Measurements from ENCODE around the gene LRRC37B. TPM values are rescaled to one million over a fixed set of nuclear protein-coding genes. Genes with fewer than 3 reads are reported as not detected.

LRRC37B gene
- total RNA-seq, 1 experiment from 2014 or later = 20.6 TPM

DNA sequence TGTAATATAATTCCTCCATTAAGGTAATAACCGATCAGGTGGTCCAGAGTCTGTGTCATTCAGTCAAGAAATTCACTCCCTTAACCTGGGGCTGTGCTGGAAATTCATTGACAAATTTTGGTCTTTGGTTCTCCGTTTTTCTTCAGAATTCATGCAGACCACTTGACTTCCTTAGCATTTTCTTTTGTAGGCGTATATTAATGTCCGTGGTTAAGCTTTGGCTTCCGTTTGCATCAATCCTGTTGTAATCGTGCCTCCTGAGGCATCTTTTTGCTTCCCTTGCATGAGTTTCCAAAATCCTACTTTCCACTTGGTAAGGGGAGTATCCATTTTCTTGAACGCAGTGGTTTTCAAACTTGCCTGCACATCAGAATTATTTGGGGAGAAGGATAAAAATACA, 9.0 kb downstream of the LRRC37B start (continued):
- TF ChIP-seq CBFB (CRISPR knock-in tag; IDR thresholded peaks at IDR 0.05; ENCODE audit: low read depth) (no peak), MXD4 (CRISPR knock-in tag; IDR thresholded peaks at IDR 0.05; ENCODE audit: borderline replicate concordance) (no peak), ZNF121 (CRISPR knock-in tag; IDR thresholded peaks at IDR 0.05) (no peak)
- TF ChIP-seq, protein P1, sequence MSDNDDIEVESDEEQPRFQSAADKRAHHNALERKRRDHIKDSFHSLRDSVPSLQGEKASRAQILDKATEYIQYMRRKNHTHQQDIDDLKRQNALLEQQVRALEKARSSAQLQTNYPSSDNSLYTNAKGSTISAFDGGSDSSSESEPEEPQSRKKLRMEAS (CRISPR knock-in tag; IDR thresholded peaks at IDR 0.05) = no peak

- Mint-ChIP-seq H3K27me3 (ENCODE audit: low read depth) (no peaks in the 10 kb centered on the region), H3K4me1 (peaks cover 7% of the 10 kb centered on the region), H3K9me3 (no peaks in the 10 kb centered on the region), H3K4me3 (no peak overlapping the region), H3K36me3 (peaks cover 27% of the 10 kb centered on the region), H3K27ac (no peak overlapping the region)
- DNase-seq (ENCODE audit: low spot score) (no peak), ATAC-seq (no peak)
- TF ChIP-seq GABPB1 (CRISPR knock-in tag; IDR thresholded peaks at IDR 0.05) = no peak
- ChIA-PET POLR2A (no interaction called here), CTCF (interaction anchor here (1.2 to 1.8 kb wide), 2 partner anchors 12 to 119 kb away, joined by 4 to 11 read pairs; partner anchors contain the start of gene LRRC37B)
Observed at GRCh38 chr17:32019228-32019627, 12.0 kb downstream of the LRRC37B start.

DNA sequence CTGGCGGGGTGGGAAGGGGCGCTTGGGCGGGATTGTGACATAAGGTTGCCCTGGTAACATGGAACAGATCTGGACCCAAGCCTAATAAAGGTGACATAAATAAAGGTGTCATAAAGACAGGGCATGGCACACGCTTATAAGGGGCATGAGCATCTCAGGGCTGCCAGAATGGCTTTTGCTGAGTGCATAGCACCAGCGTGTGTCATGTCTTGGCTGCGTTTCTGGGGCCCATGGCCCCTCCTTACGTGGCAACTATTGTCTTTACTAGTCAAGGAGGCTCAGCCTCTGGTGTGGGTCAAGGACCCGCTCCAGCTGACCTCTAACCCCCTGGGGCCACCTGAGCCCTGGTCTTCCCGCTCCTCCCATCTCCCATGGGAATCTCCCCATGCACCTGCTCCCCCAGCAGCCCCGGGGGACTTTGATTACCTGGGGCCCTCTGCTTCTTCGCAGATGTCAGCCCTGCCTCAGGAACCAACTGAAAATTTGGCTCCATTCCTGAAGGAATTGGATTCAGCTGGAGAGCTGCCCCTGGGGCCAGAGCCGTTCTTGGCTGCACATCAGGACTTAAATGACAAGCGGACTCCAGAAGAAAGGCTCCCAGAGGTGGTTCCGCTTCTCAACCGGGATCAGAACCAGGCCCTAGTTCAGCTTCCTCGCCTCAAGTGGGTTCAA, 13.9 kb downstream of the LRRC37B start:
- Mint-ChIP-seq H3K9me3 (no peaks in the 10 kb centered on the region), H3K27me3 (ENCODE audit: low read depth) (no peaks in the 10 kb centered on the region), H3K4me3 (no peak overlapping the region), H3K36me3 (peaks cover 27% of the 10 kb centered on the region), H3K27ac (no peak overlapping the region), H3K4me1 (peaks cover 6% of the 10 kb centered on the region)
- TF ChIP-seq ELF4 (CRISPR knock-in tag; IDR thresholded peaks at IDR 0.05; ENCODE audit: low read depth) (no peak), CTCF (IDR thresholded peaks at IDR 0.05) (no peak), JAZF1 (CRISPR knock-in tag; IDR thresholded peaks at IDR 0.05) (no peak), FOXP1 (CRISPR knock-in tag; IDR thresholded peaks at IDR 0.05; ENCODE audit: borderline replicate concordance) (no peak), PRRX2 (CRISPR knock-in tag; IDR thresholded peaks at IDR 0.05) (no peak), IRF2 (CRISPR knock-in tag; IDR thresholded peaks at IDR 0.05; ENCODE audit: borderline replicate concordance, low read depth) (no peak), FOXK1 (CRISPR knock-in tag; IDR thresholded peaks at IDR 0.05) (no peak), E2F4 (CRISPR knock-in tag; IDR thresholded peaks at IDR 0.05; ENCODE audit: borderline replicate concordance, low read depth) (no peak)
- TF ChIP-seq, protein P2, sequence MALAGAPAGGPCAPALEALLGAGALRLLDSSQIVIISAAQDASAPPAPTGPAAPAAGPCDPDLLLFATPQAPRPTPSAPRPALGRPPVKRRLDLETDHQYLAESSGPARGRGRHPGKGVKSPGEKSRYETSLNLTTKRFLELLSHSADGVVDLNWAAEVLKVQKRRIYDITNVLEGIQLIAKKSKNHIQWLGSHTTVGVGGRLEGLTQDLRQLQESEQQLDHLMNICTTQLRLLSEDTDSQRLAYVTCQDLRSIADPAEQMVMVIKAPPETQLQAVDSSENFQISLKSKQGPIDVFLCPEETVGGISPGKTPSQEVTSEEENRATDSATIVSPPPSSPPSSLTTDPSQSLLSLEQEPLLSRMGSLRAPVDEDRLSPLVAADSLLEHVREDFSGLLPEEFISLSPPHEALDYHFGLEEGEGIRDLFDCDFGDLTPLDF (CRISPR knock-in tag; IDR thresholded peaks at IDR 0.05) = no peak
- TF ChIP-seq, protein P3, sequence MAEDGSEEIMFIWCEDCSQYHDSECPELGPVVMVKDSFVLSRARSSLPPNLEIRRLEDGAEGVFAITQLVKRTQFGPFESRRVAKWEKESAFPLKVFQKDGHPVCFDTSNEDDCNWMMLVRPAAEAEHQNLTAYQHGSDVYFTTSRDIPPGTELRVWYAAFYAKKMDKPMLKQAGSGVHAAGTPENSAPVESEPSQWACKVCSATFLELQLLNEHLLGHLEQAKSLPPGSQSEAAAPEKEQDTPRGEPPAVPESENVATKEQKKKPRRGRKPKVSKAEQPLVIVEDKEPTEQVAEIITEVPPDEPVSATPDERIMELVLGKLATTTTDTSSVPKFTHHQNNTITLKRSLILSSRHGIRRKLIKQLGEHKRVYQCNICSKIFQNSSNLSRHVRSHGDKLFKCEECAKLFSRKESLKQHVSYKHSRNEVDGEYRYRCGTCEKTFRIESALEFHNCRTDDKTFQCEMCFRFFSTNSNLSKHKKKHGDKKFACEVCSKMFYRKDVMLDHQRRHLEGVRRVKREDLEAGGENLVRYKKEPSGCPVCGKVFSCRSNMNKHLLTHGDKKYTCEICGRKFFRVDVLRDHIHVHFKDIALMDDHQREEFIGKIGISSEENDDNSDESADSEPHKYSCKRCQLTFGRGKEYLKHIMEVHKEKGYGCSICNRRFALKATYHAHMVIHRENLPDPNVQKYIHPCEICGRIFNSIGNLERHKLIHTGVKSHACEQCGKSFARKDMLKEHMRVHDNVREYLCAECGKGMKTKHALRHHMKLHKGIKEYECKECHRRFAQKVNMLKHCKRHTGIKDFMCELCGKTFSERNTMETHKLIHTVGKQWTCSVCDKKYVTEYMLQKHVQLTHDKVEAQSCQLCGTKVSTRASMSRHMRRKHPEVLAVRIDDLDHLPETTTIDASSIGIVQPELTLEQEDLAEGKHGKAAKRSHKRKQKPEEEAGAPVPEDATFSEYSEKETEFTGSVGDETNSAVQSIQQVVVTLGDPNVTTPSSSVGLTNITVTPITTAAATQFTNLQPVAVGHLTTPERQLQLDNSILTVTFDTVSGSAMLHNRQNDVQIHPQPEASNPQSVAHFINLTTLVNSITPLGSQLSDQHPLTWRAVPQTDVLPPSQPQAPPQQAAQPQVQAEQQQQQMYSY (CRISPR knock-in tag; IDR thresholded peaks at IDR 0.05) = no peak
- TF ChIP-seq, protein P4, sequence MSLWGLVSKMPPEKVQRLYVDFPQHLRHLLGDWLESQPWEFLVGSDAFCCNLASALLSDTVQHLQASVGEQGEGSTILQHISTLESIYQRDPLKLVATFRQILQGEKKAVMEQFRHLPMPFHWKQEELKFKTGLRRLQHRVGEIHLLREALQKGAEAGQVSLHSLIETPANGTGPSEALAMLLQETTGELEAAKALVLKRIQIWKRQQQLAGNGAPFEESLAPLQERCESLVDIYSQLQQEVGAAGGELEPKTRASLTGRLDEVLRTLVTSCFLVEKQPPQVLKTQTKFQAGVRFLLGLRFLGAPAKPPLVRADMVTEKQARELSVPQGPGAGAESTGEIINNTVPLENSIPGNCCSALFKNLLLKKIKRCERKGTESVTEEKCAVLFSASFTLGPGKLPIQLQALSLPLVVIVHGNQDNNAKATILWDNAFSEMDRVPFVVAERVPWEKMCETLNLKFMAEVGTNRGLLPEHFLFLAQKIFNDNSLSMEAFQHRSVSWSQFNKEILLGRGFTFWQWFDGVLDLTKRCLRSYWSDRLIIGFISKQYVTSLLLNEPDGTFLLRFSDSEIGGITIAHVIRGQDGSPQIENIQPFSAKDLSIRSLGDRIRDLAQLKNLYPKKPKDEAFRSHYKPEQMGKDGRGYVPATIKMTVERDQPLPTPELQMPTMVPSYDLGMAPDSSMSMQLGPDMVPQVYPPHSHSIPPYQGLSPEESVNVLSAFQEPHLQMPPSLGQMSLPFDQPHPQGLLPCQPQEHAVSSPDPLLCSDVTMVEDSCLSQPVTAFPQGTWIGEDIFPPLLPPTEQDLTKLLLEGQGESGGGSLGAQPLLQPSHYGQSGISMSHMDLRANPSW (CRISPR knock-in tag; conservative IDR thresholded peaks at IDR 0.05; ENCODE audit: low read depth) = no peak
- TF ChIP-seq, protein P5, sequence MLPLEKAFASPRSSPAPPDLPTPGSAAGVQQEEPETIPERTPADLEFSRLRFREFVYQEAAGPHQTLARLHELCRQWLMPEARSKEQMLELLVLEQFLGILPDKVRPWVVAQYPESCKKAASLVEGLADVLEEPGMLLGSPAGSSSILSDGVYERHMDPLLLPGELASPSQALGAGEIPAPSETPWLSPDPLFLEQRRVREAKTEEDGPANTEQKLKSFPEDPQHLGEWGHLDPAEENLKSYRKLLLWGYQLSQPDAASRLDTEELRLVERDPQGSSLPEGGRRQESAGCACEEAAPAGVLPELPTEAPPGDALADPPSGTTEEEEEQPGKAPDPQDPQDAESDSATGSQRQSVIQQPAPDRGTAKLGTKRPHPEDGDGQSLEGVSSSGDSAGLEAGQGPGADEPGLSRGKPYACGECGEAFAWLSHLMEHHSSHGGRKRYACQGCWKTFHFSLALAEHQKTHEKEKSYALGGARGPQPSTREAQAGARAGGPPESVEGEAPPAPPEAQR (CRISPR knock-in tag; IDR thresholded peaks at IDR 0.05) = no peak
- TF ChIP-seq, protein P6, sequence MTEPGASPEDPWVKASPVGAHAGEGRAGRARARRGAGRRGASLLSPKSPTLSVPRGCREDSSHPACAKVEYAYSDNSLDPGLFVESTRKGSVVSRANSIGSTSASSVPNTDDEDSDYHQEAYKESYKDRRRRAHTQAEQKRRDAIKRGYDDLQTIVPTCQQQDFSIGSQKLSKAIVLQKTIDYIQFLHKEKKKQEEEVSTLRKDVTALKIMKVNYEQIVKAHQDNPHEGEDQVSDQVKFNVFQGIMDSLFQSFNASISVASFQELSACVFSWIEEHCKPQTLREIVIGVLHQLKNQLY (CRISPR knock-in tag; IDR thresholded peaks at IDR 0.05) = no peak
- DNase-seq (ENCODE audit: low spot score) = no peak
- CTCF ChIA-PET = no interaction called here
- POLR2A ChIA-PET = no interaction called here
- ATAC-seq = no peak

Data from WTC11 (cell line).